EL (cell line): ENCODE data around the gene PEPD.

Experiments used
- DNase-seq: peaks from one replicate; pipeline ENCODE4 v3.0.0-alpha.2; 2016

The PEPD gene

DNA sequence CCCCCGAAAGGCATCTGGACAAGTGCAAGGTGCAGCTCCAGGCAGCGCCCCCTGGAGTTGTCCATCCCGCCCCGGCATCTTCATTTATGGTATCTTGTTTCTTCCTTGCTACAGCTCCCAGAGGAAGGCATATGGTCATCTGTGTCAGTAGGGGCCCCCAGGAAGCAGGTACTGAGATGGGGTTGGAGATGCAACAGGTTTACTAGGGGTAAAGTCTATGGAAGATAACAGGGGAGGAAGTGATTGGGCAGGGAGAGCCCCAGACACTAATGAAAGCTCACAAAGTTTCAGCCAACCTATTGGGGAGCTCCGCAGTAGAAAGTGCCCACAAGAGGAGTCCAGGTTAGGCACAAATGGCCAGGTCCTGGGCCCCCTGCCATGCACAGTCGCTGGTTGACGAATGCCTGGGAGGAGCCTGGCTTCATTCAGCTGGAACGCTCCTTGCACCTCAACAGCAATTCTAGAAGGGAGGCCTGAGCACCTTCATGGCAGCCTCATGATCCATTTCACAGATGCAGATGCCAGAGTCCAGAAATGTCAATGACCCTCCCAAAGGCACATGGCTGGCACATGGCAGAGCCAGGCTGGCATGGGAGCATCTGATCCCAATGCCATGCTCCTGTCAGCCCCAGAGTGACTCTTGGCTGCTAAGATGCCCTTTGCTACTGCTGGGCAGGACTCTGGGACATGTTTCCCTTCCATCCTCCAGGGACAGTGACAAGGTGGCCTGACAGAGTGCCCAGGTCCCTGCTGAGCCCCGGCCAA lies 23.8 kb upstream of the PEPD start:
- no peak for DNase-seq

DNA sequence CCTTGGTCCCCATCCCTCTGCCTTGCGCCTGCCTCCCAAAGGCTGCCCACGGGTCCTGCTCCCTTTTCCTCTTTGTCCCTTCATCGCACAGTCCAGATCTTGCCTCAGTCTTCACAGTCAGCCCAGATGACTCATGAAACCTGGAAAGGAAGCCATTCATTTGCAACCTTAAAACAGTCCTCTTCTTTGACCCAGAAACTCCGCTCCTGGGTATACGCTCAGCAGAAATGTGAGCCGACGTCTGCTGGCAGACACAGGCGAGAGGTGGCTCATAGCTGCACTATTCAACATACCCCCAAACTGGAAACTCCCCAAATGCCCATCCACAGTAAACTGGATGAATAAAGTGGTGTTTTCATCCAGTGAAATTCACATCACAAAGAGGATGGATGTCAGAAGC lies 13.6 kb upstream of the PEPD start:
- DNase-seq: no peak

DNA sequence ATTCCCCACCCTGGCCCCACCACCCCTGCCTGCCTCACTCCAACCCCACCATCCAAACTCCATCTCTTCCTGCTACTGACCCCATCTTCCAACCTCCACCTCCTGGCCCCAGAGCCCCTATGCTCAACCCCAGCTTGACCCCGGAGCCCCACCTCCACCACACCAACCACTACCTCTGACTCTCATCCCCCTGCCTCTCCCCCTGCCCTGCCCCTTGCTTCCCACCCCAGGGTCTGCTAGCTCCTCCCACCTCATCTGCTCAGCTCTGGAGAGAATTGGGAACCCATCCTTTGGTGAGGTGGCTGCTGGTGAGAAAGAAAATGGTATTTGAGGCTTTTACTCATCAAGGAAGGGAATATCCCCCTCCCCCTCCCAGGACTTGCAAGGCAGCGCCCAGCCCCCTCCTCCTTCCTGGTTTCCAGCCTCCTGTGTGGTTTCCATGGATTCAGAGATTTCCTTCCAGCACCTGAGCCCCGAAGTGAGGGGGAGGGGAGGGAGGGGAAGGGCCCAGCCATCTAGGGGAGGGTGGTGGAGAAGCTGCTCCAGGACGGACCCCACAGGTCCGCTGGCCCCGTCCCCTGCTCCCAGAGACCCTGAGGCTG lies 11.4 kb upstream of the PEPD start:
- DNase-seq: no peak

DNA sequence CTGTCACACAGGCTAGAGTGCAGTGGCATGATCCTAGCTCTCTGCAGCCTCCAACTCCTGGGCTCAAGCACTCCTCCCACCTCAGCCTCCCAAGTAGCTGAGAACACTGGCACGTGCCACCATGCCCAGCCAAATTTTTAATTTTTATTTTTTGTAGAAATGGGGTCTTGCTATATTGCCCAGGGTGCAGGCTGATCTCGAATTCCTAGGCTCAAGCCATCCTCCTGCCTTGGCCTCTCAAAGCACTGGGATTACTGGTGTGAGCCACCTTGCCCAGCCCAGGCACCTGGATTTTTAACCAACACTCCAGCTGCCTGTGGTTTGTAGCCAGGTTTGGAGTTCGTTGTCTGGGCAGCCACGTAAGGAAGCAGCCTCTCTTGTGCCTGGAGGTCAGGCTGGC lies 9.3 kb upstream of the PEPD start:
- no peak for DNase-seq

DNA sequence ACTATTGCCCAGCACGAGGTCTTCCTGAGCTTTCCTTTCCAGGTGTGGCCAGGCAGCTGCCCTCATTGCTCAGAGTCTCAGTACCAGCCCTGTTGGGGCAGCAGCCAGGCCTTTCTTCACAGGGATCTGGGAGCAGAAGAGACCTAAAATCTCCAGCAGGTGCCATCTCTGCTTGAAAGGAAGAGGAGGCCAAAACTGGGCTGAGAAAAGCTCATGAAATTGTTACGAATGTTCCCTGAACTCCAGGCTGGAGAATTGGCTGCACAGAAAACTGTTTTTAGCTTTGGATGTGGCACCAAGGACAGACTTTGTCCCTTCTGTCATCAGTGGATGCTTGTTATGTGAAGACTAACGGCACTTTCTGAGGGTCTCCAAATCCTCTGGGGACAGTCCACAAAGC lies 8.7 kb upstream of the PEPD start:
- DNase-seq: no peak

DNA sequence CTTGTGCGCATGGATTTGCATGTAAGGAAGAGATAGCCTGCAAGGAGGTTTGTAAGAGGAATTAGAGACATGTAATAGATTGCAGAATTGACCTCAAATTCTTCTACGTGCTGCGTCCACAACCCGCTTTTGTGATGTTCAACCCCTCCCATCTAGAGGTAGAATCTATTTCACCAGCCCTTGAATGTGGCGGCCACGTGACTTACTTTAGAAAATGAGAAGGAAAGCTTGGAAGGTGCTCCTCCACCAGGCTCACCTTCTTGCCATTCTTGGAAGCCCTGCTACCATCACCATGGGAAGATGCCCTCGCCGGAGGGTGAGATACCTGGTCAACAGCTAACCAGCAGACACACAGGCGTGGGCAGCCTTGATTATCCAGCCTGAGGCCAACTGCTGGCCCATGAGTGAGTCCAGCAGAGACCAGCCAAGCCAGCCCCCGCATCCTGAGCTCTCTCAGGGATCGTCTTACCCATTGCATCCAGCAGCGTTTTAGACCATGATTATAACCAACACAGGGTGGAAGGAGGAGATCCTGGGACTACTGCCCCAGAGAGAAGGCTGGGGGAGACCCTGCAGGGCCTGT lies 7.6 kb upstream of the PEPD start:
- no peak for DNase-seq

DNA sequence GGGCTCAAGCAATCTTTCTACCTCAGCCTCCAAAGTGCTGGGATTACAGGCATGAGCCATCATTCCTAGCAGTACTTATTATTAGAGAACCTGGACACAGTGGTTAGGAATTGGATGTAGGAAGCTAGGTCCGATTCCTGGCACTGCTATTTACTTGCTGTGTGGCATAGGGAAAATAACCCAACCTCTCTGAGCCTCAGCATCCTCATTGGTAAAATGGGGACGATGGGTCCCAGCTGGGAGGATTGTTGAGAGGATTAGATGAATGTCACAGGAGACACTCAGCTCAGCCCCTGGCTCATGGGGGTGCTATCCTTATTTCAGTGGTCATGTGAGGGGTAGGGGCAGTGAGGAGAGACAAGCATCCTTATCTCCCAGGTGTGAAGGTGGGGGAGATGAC lies 6.8 kb upstream of the PEPD start:
- DNase-seq: no peak

GRCh38 chr19:33527125-33527524 lies 5.5 kb upstream of the PEPD start:
- no peak for DNase-seq

GRCh38 chr19:33524024-33524664 lies 2.6 kb upstream of the PEPD start:
- no peak for DNase-seq

DNA sequence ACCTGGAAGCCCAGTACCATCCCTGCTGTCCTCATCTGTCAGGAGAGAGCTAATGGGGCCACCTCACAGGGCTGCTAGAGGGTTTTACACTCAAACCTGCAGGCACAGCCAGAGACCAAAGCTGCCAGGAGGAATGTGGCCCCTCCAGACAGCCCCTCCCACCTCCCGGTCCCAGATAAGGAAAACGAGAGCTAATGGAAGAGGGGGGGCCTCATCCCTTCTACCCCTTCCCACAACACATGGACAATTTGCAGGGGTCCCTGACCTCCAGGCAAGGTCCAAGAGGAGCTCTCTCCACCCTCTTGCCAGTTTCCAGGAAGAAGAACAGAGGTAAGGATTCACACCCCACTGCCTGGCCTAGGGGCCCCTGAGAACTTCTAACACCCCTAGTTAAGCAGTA lies 1.6 kb upstream of the PEPD start:
- no peak for DNase-seq

DNA sequence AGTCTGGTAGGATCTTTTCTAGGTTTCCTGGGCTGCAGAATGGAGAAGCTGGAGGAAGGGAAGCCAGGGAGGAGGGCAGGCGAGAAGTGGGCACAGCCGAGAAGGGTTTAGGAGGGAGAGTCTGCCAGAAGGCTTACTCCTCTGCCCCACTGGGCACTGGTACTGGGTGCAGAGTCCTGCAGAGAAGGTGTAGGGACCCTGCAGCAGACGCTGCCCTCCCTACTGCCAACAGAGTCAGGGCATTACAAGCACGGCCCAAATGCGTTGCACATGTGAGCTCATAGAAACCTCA lies 726 bp upstream of the PEPD start:
- DNase-seq: no peak

DNA sequence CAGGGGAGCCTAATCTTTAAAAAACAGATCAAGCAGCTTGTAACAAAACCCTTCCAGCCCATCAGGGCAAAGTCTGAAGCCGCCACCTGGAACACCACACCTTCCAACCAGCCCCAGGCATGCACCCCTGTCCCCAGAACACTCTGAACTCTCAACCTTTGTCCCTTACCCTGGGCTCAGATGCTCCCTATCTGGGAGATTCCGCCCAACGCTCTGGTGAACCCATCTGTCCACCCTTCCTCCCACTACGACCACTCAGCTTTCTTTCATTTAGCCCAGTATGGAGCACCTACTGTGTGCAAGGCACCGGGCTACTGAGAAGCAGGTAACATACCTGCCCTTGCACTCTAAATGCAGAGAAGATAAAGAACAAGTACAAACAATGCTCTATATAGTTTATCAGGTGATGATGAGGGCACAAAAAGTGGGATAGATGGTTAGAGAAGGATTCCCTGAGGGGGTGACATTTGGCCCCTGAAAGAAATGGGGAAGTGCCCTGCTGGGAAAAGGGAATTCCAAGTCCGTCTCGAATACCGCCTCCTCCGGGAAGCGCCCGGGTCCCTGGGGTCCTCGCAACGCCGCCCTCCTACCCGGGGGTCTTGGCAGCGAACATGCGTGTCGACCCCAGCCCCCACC lies 629 bp downstream of the PEPD start:
- peak; percentile 6 for DNase-seq

DNA sequence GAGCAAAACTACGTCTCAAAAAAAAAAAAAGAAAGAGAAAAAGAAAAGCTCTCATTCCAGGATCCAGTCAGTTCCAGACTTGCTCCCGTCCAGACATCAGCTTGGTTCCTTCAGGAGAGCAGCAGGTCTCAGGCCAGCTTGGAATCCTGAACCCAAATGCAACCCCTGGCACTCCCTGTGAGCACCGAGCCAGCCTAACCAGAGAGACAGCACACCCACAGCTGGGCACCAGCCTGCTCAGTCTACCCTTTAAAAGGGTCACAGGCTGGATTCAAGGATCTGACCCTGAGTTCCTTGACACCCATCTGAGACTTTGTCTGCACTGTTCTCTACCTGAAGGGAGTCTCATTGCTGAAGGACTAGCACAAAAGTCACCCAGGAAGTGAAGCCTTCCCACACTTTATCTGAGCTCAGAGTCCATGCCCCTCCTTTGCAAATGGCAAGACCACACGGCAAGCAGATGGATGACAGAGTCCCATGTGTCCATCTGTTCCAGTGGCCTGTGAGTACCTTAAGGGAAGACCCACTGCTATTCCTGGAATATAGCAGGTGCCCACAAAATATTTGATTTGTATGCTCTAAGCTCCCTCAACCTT lies 1.4 kb downstream of the PEPD start:
- no peak for DNase-seq

DNA sequence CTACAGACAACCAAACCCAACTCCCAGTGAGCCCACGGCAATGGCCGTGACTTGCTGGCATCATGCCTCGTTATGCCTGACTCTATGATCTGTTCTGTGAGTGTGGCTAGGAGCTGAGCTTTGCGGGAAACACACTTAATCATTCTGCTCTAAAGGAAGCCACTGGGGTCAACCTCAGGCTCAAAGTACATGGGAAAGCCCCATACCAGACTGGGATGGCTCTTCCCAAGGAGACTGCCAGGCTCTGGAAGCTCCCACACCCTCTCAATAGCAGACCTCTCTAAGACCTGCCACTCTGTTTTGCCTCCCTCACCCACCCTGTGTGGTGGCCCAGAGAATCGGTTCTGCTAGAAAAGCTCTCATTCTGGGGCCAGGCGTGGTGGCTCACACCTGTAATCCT lies 2.2 kb downstream of the PEPD start:
- DNase-seq: no peak

GRCh38 chr19:33518541-33518940 lies 3.0 kb downstream of the PEPD start:
- DNase-seq: no peak

DNA sequence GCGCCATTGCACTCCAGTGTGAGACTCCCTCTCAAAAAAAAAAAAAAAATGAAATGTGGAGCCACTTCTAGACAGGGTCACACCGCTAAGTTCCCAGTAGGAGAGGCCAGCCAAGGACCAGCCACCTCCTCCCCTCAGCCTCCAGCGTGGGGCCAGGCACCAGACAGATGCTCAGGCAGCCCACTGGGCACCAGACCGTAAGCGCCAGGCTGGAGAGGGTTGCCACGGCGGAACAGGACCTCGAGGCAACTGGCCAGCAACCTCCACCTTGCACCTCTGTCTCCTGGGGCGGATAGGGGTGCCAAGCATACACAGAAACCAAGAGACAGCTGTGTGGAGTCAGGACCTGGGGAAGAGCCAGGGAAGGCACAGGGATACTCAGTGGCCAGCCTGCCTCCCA lies 3.7 kb downstream of the PEPD start:
- no peak for DNase-seq

DNA sequence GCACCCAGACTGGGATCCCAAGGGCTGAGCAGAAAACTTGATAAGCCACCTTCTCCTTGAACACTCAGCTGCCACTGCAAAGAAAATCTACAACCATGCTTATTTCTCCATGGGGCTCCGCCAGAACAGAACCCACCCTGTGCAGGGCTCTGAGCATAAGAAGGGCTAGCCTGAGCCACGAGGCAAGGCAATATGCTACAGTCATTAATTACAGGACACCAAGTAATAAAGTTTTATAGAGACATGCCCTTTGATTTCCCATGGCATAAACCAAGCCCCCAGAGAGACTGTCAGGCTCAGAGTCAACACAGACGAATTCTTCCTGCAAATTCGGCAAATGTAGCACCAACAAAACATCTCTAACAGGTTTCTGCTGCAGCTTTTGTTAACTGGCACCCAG lies 5.7 kb downstream of the PEPD start:
- no peak for DNase-seq

GRCh38 chr19:33514885-33515551 lies 6.6 kb downstream of the PEPD start:
- peak; percentile 71 for DNase-seq

DNA sequence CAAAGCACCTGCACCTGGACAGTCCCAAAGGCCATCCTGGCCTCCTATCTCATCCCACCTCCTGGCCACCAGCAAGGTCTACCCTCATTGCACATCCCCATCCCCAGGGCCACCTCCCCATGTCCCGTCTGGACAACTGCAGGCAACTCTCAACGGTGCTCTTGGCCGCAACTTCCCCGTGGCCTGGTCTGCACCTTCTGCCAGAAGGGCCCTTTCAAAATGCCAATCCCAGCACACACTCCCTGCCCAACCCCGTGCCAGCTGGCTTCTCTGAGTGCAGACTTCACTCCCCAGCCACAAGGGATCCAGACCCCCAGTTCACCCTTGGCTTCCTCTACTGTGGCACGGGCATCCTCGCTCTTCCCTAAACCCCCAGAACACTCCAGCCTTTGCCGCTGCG lies 8.2 kb downstream of the PEPD start:
- no peak for DNase-seq

DNA sequence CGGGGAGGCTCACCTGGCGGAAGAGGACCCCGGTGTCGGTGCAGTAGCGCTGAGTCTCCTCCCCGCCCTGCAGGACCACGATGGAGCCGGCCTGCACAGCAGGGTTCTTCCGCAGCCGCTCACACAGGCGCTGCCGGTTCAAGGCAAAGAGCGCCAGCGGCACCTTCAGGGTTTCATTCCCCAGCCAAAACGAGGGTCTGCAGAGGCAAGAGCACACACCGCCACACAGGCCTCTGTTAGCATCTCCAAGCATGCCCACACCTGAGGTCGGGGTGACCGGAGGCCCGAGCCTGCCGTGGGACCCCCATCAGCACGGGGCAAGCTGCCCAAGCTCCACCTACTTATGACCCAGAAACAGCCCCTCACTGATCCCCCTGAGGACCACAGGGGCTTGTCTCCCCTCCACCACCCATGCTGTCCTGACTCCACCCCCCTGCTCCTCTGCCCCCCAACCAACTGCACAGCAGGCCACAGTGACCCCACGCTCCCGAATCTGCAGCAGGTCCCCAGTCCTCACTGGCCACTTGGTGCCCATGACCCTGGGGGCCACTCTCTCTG lies 8.9 kb downstream of the PEPD start:
- DNase-seq: no peak

DNA sequence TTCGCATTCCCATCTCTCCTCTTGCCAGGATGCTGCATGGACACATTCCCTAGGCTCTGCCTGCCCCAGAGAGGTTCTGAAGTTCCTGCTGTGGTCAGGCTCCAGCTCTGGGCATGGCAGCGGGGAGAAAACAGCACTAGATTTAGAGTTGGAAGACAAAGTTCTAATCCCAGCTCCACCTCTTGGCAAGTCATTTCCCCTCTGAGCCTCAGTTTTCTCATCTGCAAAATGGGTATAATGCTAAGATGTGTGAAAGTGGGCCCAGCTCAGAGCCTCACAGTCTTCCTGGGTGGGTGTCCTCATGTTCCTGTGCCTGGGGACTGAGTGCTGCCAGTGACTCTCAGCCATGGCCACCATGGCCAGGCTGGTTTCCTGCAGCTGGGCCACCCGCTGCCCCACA lies 9.6 kb downstream of the PEPD start:
- DNase-seq: no peak

- DNase-seq: no peak
Measured at GRCh38 chr19:33511346-33511745, 10.2 kb downstream of the PEPD start.
